Transverse colon (tissue), 4 donors: Measurements from ENCODE around the gene TENM4.

Experiments
- CTCF ChIP-seq, 5 experiments: fragments of 200-600 bp in 3 of 5; fragments of 450-650 bp in 2 of 5; sonication (generic) in 3 of 5; IDR thresholded peaks; 1 replicate in 2 of 5; 2 replicates in 3 of 5; pipeline ENCODE4 v1.5.1; 2016 to 2017; ENCODE audit warnings: antibody characterized with exemption in 5 of 5, inconsistent platforms in 3 of 5, mild to moderate bottlenecking in 2 of 5, moderate library complexity in 1 of 5
- EP300 ChIP-seq: sonication (generic); formaldehyde crosslinking; IDR thresholded peaks from one replicate; pipeline ENCODE4 v1.6.1; 2017; ENCODE audit warnings: antibody characterized with exemption, low read depth
- POLR2A ChIP-seq: fragments of 450-650 bp; IDR thresholded peaks from one replicate; pipeline ENCODE4 v1.6.1; 2016; ENCODE audit warnings: antibody characterized with exemption, mild to moderate bottlenecking, moderate library complexity
- POLR2AphosphoS5 ChIP-seq, 3 donors: sonication (generic); formaldehyde crosslinking; IDR thresholded peaks; one replicate each; pipeline ENCODE4 v1.6.1; 2016; ENCODE audit warnings: antibody characterized with exemption in 3 of 3

GRCh38 chr11:78786746-78787145 lies 654.1 kb downstream of the TENM4 start:
- no peak for TF ChIP-seq CTCF (IDR thresholded peaks at IDR 0.05)
- TF ChIP-seq POLR2AphosphoS5 (IDR thresholded peaks at IDR 0.05) = no peak
- no peak for TF ChIP-seq POLR2A
- TF ChIP-seq EP300 = no peak
